Stimulated activated naive CD4-positive, alpha-beta T cell treated with Interleukin-2 at 50 U/mL for 16 hours (primary cell): ENCODE results near the gene C3orf52.
A peak's percentile ranks its signal among the peaks of the same experiment; 100 is the strongest.

ENCODE experiments used
- DNase-seq: peaks from one replicate; lab custom pipeline; 2025; lab: John Stamatoyannopoulos, UW

C3orf52 gene

GRCh38 chr3:112086875-112087524 lies 811 bp downstream of the C3orf52 start:
- no peak for DNase-seq

- no peak for DNase-seq
These were observed 1.6 kb downstream of the C3orf52 start for GRCh38 chr3:112087746-112088145.

GRCh38 chr3:112088944-112089343 lies 2.8 kb downstream of the C3orf52 start:
- DNase-seq, result no peak

GRCh38 chr3:112089956-112090886 lies 4.0 kb downstream of the C3orf52 start:
- DNase-seq, result no peak

- no peak for DNase-seq
These were observed 4.8 kb downstream of the C3orf52 start for GRCh38 chr3:112090887-112091586.

- no peak for DNase-seq
These were observed 6.4 kb downstream of the C3orf52 start for GRCh38 chr3:112092496-112093179.

GRCh38 chr3:112093180-112093522 lies 7.0 kb downstream of the C3orf52 start:
- no peak for DNase-seq

GRCh38 chr3:112095731-112096130 lies 9.5 kb downstream of the C3orf52 start:
- DNase-seq, result no peak

GRCh38 chr3:112096176-112096575 lies 10.0 kb downstream of the C3orf52 start:
- no peak for DNase-seq

- DNase-seq, result no peak
These were observed 11.2 kb downstream of the C3orf52 start for GRCh38 chr3:112097378-112097777.

GRCh38 chr3:112101916-112102315 lies 15.7 kb downstream of the C3orf52 start:
- no peak for DNase-seq

GRCh38 chr3:112104774-112105173 lies 18.6 kb downstream of the C3orf52 start:
- DNase-seq, result no peak

GRCh38 chr3:112109322-112109721 lies 23.1 kb downstream of the C3orf52 start:
- no peak for DNase-seq

- DNase-seq, result peak; percentile 45
These were observed 25.7 kb downstream of the C3orf52 start for GRCh38 chr3:112111785-112112402.

GRCh38 chr3:112114576-112115160 lies 28.5 kb downstream of the C3orf52 start:
- DNase-seq, result no peak

GRCh38 chr3:112115161-112115739 lies 29.1 kb downstream of the C3orf52 start:
- no peak for DNase-seq

GRCh38 chr3:112115806-112116383 lies 29.7 kb downstream of the C3orf52 start:
- DNase-seq, result no peak

- no peak for DNase-seq
These were observed 30.6 kb downstream of the C3orf52 start for GRCh38 chr3:112116748-112117186.

GRCh38 chr3:112117415-112117814 lies 31.2 kb downstream of the C3orf52 start:
- no peak for DNase-seq

GRCh38 chr3:112117841-112118571 lies 31.8 kb downstream of the C3orf52 start:
- no peak for DNase-seq
